ENCODE measurements around the gene NUP42.

Gene NUP42

GRCh38 chr7:23161482-23161881 lies 20.4 kb upstream of the NUP42 start:
- TF ChIP-seq CTCF (IDR thresholded peaks at IDR 0.05; ENCODE audit: low read depth, low read length, missing control alignments), result no peak
- in situ Hi-C loops (cut with HindIII; ENCODE audit: low sequenced_read_pairs), result no loop called here
- H3K4me3 ChIP-seq (ENCODE audit: low read depth, low read length), result no peak overlapping the region
- DNase-seq (ENCODE audit: low read depth), result no peak

DNA sequence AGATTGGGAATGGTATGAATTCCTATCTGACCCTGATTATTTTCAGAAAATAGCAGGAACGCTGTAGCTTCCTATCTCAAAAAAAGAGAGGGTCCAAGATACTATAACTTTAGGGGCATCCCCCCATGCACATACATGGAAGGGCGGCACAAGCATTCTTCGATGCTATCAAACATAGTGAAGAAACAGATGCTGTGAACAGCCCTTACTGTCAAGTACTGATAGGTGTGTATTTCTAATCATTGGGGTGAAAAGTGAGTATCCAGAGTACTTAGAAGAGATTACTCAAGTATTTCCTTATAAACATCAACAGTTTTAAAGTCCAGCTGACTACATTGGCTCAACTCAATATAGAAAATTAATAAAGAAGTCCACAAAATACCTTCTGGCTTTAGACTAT lies 17.0 kb upstream of the NUP42 start:
- TF ChIP-seq CTCF (IDR thresholded peaks at IDR 0.05; ENCODE audit: low read depth, low read length, missing control alignments), result no peak
- in situ Hi-C loops (cut with HindIII; ENCODE audit: low sequenced_read_pairs), result no loop called here

GRCh38 chr7:23165316-23165715 lies 16.5 kb upstream of the NUP42 start:
- no peak for TF ChIP-seq CTCF (IDR thresholded peaks at IDR 0.05; ENCODE audit: low read depth, low read length, missing control alignments)
- no peak overlapping the region for H3K4me3 ChIP-seq (ENCODE audit: low read depth, low read length)
- no peak for DNase-seq (ENCODE audit: low read depth)
- in situ Hi-C loops (cut with HindIII; ENCODE audit: low sequenced_read_pairs), result no loop called here

More for the DNA sequence above, 17.0 kb upstream of the NUP42 start:
- H3K4me3 ChIP-seq (ENCODE audit: low read depth, low read length), result no peak overlapping the region
- DNase-seq (ENCODE audit: low read depth), result no peak

DNA sequence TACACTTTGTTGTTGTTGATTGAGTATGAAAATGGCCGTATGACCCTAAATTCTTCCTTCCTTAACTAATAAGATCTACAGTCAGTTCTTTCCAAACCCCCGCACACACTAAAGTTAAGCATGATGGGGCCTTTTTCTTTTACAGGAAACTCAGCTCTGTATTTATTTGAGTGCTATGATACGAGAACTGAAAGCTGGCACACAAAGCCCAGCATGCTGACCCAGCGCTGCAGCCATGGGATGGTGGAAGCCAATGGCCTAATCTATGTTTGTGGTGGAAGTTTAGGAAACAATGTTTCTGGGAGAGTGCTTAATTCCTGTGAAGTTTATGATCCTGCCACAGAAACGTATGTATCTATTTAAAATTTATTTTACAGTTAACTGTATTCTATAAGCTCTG lies 14.2 kb upstream of the NUP42 start:
- in situ Hi-C loops (cut with HindIII; ENCODE audit: low sequenced_read_pairs), result no loop called here
- DNase-seq (ENCODE audit: low read depth), result no peak
- no peak overlapping the region for H3K4me3 ChIP-seq (ENCODE audit: low read depth, low read length)
- no peak for TF ChIP-seq CTCF (IDR thresholded peaks at IDR 0.05; ENCODE audit: low read depth, low read length, missing control alignments)

DNA sequence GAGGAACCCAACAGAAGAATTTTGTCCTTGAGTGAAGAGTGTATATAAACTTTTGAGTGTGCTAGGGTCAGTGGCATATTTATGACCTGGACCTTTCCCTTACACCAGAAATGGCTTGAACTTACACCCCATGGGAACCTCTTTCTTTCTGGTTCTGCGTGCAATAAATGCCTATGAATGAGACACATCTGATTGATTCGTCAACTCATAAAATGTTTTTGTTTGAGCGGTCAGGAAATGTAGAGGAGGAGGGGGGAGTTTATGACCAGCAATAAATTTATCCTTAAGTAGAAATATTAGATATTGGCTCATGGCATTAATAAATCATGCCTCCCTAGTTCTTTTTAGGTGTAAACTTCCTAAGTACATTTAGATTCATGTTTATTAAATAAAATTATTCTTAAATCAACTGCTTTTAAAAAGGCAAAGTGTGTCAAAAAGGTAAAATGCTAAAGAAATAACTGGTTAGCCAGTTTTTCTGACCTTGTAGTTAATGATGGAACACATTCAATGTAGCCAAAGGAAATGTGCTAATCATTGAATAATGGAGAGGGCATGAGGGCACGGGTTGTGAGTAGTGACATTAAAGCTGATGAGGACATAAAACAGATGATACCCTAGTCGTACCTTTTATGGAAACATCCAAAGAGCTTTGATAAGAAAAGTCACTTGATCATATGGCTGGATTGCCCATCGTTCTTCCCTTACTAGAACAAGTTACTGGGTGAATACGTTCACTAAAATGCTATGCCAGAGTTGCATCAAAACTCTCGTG lies 13.6 kb upstream of the NUP42 start:
- in situ Hi-C loops (cut with HindIII; ENCODE audit: low sequenced_read_pairs), result no loop called here
- no peak for DNase-seq (ENCODE audit: low read depth)
- TF ChIP-seq CTCF (IDR thresholded peaks at IDR 0.05; ENCODE audit: low read depth, low read length, missing control alignments), result no peak
- no peak overlapping the region for H3K4me3 ChIP-seq (ENCODE audit: low read depth, low read length)

- in situ Hi-C loops (cut with HindIII; ENCODE audit: low sequenced_read_pairs), result no loop called here
- TF ChIP-seq CTCF (IDR thresholded peaks at IDR 0.05; ENCODE audit: low read depth, low read length, missing control alignments), result no peak
- H3K4me3 ChIP-seq (ENCODE audit: low read depth, low read length), result no peak overlapping the region
- no peak for DNase-seq (ENCODE audit: low read depth)
Observed at GRCh38 chr7:23175938-23176337, 5.9 kb upstream of the NUP42 start.
